Loucy (cell line): ENCODE results near the gene INPP4B.

ENCODE experiments used
- H2AFZ ChIP-seq: fragments of 200-600 bp; sonication (generic); 2 replicates; pipeline ENCODE4 v1.6.0; 2016; ENCODE audit warnings: antibody characterized with exemption, mild to moderate bottlenecking, low read length, moderate library complexity
- H3F3A ChIP-seq: fragments of 200-600 bp; 2 replicates; pipeline ENCODE4 v1.6.0; 2016; ENCODE audit warnings: antibody characterized with exemption, low read depth, mild to moderate bottlenecking
- H3K27me3 ChIP-seq: fragments of 200-600 bp; sonication (generic); 2 replicates; pipeline ENCODE4 v1.6.1; 2014; ENCODE audit warnings: low read length, mild to moderate bottlenecking; ENCODE audit not compliant: insufficient read depth, poor library complexity, severe bottlenecking
- H3K36me3 ChIP-seq: fragments of 200-600 bp; sonication (generic); 2 replicates; pipeline ENCODE4 v1.6.1; 2016; ENCODE audit warnings: low read length; ENCODE audit not compliant: insufficient read depth
- H3K4me1 ChIP-seq: fragments of 200-600 bp; sonication (generic); 2 replicates; pipeline ENCODE4 v1.5.1; 2014; ENCODE audit warnings: low read length, mild to moderate bottlenecking; ENCODE audit not compliant: insufficient read depth, poor library complexity, severe bottlenecking
- H3K4me2 ChIP-seq: fragments of 200-600 bp; sonication (generic); 2 replicates; pipeline ENCODE4 v1.6.0; 2014; ENCODE audit warnings: antibody characterized with exemption, low read length, low read depth, mild to moderate bottlenecking; ENCODE audit not compliant: poor library complexity, severe bottlenecking
- H3K4me3 ChIP-seq: fragments of 200-600 bp; sonication (generic); 2 replicates; pipeline ENCODE4 v1.5.1; 2014; ENCODE audit warnings: low read length, mild to moderate bottlenecking, mixed read lengths; ENCODE audit not compliant: poor library complexity, severe bottlenecking
- H3K79me2 ChIP-seq: fragments of 200-600 bp; sonication (generic); 2 replicates; pipeline ENCODE4 v1.6.1; 2014; ENCODE audit warnings: low read length; ENCODE audit not compliant: insufficient read depth
- H3K9ac ChIP-seq: fragments of 200-600 bp; sonication (generic); 2 replicates; pipeline ENCODE4 v1.6.0; 2014; ENCODE audit warnings: mild to moderate bottlenecking, low read depth, low read length, moderate library complexity; ENCODE audit not compliant: poor library complexity, severe bottlenecking
- H3K9me2 ChIP-seq: fragments of 200-600 bp; sonication (generic); replicated peaks from 2 replicates; pipeline ENCODE4 v1.6.1; 2016; ENCODE audit warnings: low read depth, low read length, mixed read lengths
- H3K9me3 ChIP-seq: fragments of 200-600 bp; sonication (generic); 2 replicates; pipeline ENCODE4 v1.6.1; 2014; ENCODE audit warnings: mild to moderate bottlenecking, antibody characterized with exemption, low read length, low read depth; ENCODE audit not compliant: insufficient read depth
- H4K20me1 ChIP-seq: fragments of 200-600 bp; sonication (generic); 2 replicates; pipeline ENCODE4 v1.6.0; 2014; ENCODE audit warnings: antibody characterized with exemption, low read length, mild to moderate bottlenecking; ENCODE audit not compliant: insufficient read depth, poor library complexity, severe bottlenecking
- EZH2phosphoT487 ChIP-seq: fragments of 200-600 bp; IDR thresholded peaks from 2 replicates; pipeline ENCODE4 v1.6.1; 2018; ENCODE audit warnings: antibody characterized with exemption, mild to moderate bottlenecking, moderate library complexity, borderline replicate concordance
- TF ChIP-seq, protein P1 (sequence below): fragments of 200-600 bp; sonication (generic); conservative IDR thresholded peaks from 2 replicates; pipeline ENCODE4 v1.5.1; 2014; ENCODE audit warnings: mild to moderate bottlenecking, antibody characterized with exemption, low read length

Gene INPP4B

DNA sequence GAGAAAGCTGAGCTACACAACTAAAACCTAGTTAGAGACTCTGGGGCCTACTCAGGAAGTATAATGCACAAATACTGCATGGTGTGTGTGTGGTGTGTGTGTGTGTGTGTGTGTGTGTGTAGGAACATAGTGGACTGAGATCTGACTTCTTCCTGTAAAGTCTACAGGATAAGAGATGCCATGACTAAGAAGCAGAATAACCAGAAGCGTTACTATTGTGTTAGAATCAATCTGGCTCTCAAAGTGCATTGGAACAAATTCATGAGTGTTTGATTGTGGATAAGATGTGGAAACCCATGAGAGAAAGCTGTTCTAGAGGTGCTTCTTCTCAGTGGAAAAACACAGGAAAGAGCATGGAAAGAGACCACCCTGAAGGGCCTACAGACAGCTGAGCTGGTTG, 302.1 kb downstream of the INPP4B start:
- H3K4me1 ChIP-seq = no peaks in the 10 kb centered on the region
- no peak overlapping the region for H3K4me3 ChIP-seq
- H2AFZ ChIP-seq = peak overlapping the region; percentile 42; the same call in 1 of the 2 replicates
- no peak overlapping the region for H3K9ac ChIP-seq
- no peaks in the 10 kb centered on the region for H3K27me3 ChIP-seq
- no peaks in the 10 kb centered on the region for H3K36me3 ChIP-seq
- H4K20me1 ChIP-seq = no peaks in the 10 kb centered on the region
- H3K4me2 ChIP-seq = no peak overlapping the region
- H3K9me3 ChIP-seq = no peaks in the 10 kb centered on the region
- H3K9me2 ChIP-seq = no peaks in the 10 kb centered on the region
- no peaks in the 10 kb centered on the region for H3F3A ChIP-seq
- TF ChIP-seq EZH2phosphoT487 = no peak
- TF ChIP-seq, protein P1, sequence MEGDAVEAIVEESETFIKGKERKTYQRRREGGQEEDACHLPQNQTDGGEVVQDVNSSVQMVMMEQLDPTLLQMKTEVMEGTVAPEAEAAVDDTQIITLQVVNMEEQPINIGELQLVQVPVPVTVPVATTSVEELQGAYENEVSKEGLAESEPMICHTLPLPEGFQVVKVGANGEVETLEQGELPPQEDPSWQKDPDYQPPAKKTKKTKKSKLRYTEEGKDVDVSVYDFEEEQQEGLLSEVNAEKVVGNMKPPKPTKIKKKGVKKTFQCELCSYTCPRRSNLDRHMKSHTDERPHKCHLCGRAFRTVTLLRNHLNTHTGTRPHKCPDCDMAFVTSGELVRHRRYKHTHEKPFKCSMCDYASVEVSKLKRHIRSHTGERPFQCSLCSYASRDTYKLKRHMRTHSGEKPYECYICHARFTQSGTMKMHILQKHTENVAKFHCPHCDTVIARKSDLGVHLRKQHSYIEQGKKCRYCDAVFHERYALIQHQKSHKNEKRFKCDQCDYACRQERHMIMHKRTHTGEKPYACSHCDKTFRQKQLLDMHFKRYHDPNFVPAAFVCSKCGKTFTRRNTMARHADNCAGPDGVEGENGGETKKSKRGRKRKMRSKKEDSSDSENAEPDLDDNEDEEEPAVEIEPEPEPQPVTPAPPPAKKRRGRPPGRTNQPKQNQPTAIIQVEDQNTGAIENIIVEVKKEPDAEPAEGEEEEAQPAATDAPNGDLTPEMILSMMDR = no peak
- H3K79me2 ChIP-seq = no peaks in the 10 kb centered on the region

DNA sequence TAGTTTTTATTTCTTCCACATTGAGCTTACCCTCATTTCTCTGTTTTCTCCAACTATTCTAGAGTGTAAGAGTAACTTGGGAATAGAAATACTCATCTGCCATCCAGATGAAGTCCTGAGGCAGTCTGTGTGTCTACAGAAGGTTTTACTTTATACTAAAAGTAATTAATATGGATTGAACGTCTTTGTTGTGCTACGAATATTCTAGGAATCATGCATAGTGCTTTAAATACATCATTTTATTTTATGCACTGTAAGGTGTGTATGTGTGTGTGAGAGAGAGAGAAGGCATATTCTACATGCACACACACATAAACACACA, 305.7 kb downstream of the INPP4B start:
- no peak overlapping the region for H2AFZ ChIP-seq
- H3K4me1 ChIP-seq = no peaks in the 10 kb centered on the region
- no peak overlapping the region for H3K4me3 ChIP-seq
- H3F3A ChIP-seq = no peaks in the 10 kb centered on the region
- no peaks in the 10 kb centered on the region for H3K9me3 ChIP-seq
- no peaks in the 10 kb centered on the region for H3K9me2 ChIP-seq
- no peaks in the 10 kb centered on the region for H3K27me3 ChIP-seq
- TF ChIP-seq, protein P1 = no peak
- no peak for TF ChIP-seq EZH2phosphoT487
- no peak overlapping the region for H3K9ac ChIP-seq
- H3K4me2 ChIP-seq = no peak overlapping the region
- H3K36me3 ChIP-seq = no peaks in the 10 kb centered on the region
- no peaks in the 10 kb centered on the region for H4K20me1 ChIP-seq
- H3K79me2 ChIP-seq = no peaks in the 10 kb centered on the region

DNA sequence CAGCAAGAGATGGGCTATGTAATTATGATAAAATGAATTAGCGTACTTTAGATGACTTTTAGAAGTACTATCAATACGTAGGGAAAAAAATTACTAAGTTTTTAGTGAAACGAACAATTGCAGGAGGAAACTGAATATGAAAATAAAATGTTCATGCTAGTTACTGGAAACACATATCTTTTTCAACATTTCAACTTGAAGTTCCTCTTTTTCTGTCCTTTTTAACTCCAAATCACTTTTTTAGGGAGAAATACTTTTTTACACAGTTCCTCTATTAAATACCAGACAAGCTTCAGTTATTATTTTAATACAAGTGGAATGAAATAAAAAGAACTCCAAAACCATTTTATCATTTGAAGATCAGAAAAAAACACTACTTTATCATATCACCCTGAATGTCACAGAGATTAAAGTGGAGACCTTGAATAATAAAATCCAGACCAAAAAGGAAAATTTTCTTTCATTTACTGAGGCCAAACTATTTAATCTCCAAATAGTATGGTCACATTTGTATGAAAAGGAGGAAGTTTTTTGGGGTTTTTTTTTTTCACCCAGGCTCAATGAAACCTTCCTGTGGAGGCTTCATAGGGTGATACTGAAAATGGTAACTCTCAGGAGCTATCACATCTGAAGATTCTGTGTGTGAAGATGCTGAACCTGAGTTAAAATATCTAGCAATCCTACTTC, 306.2 kb downstream of the INPP4B start:
- H3K9ac ChIP-seq = no peak overlapping the region
- H4K20me1 ChIP-seq = no peaks in the 10 kb centered on the region
- H3K36me3 ChIP-seq = no peaks in the 10 kb centered on the region
- H3K9me3 ChIP-seq = no peaks in the 10 kb centered on the region
- H2AFZ ChIP-seq = no peak overlapping the region
- no peaks in the 10 kb centered on the region for H3K79me2 ChIP-seq
- no peaks in the 10 kb centered on the region for H3K27me3 ChIP-seq
- no peaks in the 10 kb centered on the region for H3K9me2 ChIP-seq
- no peak overlapping the region for H3K4me3 ChIP-seq
- TF ChIP-seq EZH2phosphoT487 = no peak
- TF ChIP-seq, protein P1 = no peak
- H3K4me2 ChIP-seq = no peak overlapping the region
- no peaks in the 10 kb centered on the region for H3F3A ChIP-seq
- H3K4me1 ChIP-seq = no peaks in the 10 kb centered on the region
